Measurements from ENCODE around the gene SLC35G4.

GRCh38 chr18:11566236-11566965 lies 43.0 kb upstream of the SLC35G4 start:
- TF ChIP-seq POLR2A (IDR thresholded peaks at IDR 0.05): no peak
- TF ChIP-seq CTCF (IDR thresholded peaks at IDR 0.05): no peak
